Measurements from ENCODE around the gene WDFY4. TPM values are rescaled to one million over a fixed set of nuclear protein-coding genes. Genes with fewer than 3 reads are reported as not detected.

The WDFY4 gene
- total RNA-seq, 1 donor from 2014 or later: not detected

DNA sequence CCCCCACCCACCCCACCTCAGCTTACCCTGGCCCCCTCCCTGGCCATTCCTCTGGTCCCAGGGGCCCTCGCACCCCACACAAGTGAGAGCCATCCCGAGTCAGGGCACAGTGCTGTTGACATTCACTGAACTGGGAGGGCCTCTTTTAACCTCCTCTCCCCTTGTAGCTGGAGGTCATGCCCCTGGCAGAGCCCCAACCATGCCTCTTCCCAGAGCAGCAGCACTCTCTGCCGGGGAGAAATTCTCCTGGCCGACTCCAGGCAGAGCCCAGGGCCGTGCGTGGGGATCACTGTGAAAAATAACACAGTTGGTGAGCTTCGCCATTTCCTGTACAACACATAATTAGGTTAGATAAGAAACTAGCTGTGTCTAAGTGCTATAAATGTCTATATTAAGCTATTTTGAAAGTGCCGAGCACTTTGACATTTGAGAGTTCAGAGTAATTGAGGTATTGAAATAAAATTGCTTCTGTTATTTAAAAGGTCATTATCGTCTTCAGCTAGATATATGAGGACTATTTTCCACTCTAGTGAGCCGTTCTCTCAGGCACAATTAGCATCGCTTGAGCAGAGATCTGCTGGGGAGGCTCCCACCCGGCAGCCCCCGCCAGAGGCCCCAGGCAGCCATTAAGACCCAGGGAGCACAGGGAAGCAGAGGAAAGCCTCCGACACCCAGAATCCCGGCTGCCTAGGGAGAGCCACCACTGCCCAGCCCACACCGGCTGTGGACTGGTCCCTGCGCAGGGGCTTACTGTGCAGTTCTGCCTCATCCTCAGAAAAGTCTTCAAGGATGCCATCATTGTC lies 317.4 kb downstream of the WDFY4 start:
- Mint-ChIP-seq H3K9me3 (ENCODE audit: unreplicated experiment) (no peaks in the 10 kb centered on the region), H3K27me3 (ENCODE audit: unreplicated experiment) (no peaks in the 10 kb centered on the region), H3K4me3 (ENCODE audit: unreplicated experiment) (no peak overlapping the region), H3K4me1 (ENCODE audit: unreplicated experiment) (no peaks in the 10 kb centered on the region), H3K27ac (ENCODE audit: unreplicated experiment) (no peak overlapping the region), H3K36me3 (ENCODE audit: unreplicated experiment) (no peaks in the 10 kb centered on the region)
- DNase-seq (ENCODE audit: extremely low spot score, unreplicated experiment): no peak
- no peak for TF ChIP-seq CTCF (IDR thresholded peaks at IDR 0.05)

- TF ChIP-seq CTCF (IDR thresholded peaks at IDR 0.05): no peak
- Mint-ChIP-seq H3K27ac (ENCODE audit: unreplicated experiment) (no peak overlapping the region), H3K27me3 (ENCODE audit: unreplicated experiment) (peaks cover 2% of the 10 kb centered on the region), H3K4me3 (ENCODE audit: unreplicated experiment) (no peak overlapping the region), H3K9me3 (ENCODE audit: unreplicated experiment) (no peaks in the 10 kb centered on the region), H3K36me3 (ENCODE audit: unreplicated experiment) (no peaks in the 10 kb centered on the region), H3K4me1 (ENCODE audit: unreplicated experiment) (no peaks in the 10 kb centered on the region)
- peak; percentile 8 for DNase-seq (ENCODE audit: extremely low spot score, unreplicated experiment)
Observed at GRCh38 chr10:49005270-49005669, 320.6 kb downstream of the WDFY4 start.

GRCh38 chr10:49007129-49007528 lies 322.5 kb downstream of the WDFY4 start:
- Mint-ChIP-seq H3K9me3 (ENCODE audit: unreplicated experiment) (no peaks in the 10 kb centered on the region), H3K27me3 (ENCODE audit: unreplicated experiment) (peaks cover 2% of the 10 kb centered on the region), H3K4me1 (ENCODE audit: unreplicated experiment) (no peaks in the 10 kb centered on the region), H3K36me3 (ENCODE audit: unreplicated experiment) (no peaks in the 10 kb centered on the region), H3K4me3 (ENCODE audit: unreplicated experiment) (no peak overlapping the region), H3K27ac (ENCODE audit: unreplicated experiment) (no peak overlapping the region)
- peak; percentile 34 for DNase-seq (ENCODE audit: extremely low spot score, unreplicated experiment)
- no peak for TF ChIP-seq CTCF (IDR thresholded peaks at IDR 0.05)

DNA sequence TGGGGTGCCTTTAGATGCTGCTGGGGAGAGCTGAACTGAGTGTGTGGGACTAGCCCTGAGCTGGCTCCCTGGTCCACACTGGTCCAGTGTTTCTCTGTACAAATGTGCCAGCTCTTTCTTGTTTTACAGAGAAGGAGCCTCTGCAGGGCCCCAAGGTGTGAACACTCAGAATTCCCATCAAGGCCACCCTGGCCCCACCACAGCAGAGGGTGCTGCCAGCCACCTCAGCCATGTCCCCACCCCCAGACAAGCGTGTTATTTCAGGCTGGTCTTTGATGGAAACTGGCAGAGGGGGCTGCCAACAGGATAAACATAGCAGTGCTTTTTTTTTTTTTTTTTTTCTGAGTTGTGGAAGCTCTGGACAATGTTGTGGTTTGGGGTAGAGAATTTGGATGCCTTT lies 323.4 kb downstream of the WDFY4 start:
- Mint-ChIP-seq H3K4me3 (ENCODE audit: unreplicated experiment) (no peak overlapping the region), H3K27me3 (ENCODE audit: unreplicated experiment) (peaks cover 2% of the 10 kb centered on the region), H3K27ac (ENCODE audit: unreplicated experiment) (no peak overlapping the region), H3K4me1 (ENCODE audit: unreplicated experiment) (no peaks in the 10 kb centered on the region), H3K9me3 (ENCODE audit: unreplicated experiment) (no peaks in the 10 kb centered on the region), H3K36me3 (ENCODE audit: unreplicated experiment) (no peaks in the 10 kb centered on the region)
- TF ChIP-seq CTCF (IDR thresholded peaks at IDR 0.05): no peak
- peak; percentile 65 for DNase-seq (ENCODE audit: extremely low spot score, unreplicated experiment)

DNA sequence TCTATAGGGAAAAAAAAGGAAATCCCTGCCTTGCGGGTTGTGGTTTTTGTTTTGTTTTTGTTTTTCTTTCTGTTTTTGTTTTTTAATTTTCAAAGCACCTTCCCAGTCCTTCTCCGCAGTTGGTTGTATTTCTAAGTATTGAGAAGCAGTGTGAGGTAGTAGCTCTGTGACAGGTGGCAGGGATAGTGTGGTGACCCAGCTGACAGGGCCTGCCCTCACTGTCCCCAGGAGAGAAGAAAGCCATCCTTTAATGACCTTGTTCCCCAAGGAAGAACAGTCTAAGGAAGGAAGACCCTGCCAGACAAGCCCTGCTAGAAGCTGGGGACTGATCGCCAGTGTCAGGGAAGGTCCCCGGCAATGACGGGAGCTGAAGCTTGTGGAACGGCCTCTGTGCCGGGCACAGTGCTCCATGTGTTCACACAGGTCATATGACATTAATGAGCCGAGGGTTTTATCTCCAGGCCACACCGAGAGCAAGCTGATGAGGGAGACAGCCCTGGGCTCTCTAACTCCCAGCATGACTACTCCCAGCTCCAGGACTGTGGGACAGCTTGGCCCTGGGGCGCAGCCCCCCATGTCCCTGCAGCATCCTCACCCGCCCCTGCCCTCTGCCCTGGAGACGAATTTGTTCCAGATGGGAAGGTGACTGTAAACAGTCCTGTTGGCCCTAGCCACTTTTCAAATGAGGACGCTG lies 324.0 kb downstream of the WDFY4 start:
- Mint-ChIP-seq H3K27me3 (ENCODE audit: unreplicated experiment) (peaks cover 2% of the 10 kb centered on the region), H3K4me1 (ENCODE audit: unreplicated experiment) (no peaks in the 10 kb centered on the region), H3K9me3 (ENCODE audit: unreplicated experiment) (no peaks in the 10 kb centered on the region), H3K36me3 (ENCODE audit: unreplicated experiment) (no peaks in the 10 kb centered on the region), H3K27ac (ENCODE audit: unreplicated experiment) (no peak overlapping the region), H3K4me3 (ENCODE audit: unreplicated experiment) (no peak overlapping the region)
- DNase-seq (ENCODE audit: extremely low spot score, unreplicated experiment): peak; percentile 76
- no peak for TF ChIP-seq CTCF (IDR thresholded peaks at IDR 0.05)
